GM23338 (cell line): ENCODE data around the gene DNAH17. TPM values are rescaled to one million over a fixed set of nuclear protein-coding genes. Genes with fewer than 3 reads are reported as not detected.

Experiments used
- ATAC-seq: fragments of 200-7000 bp; cut with Tn5 transposase; 3 replicates; pipeline ENCODE4 v1.9.1; 2020
- DNase-seq: peaks from one replicate; pipeline ENCODE4 v3.0.0-alpha.2; 2015; ENCODE audit warnings: low spot score
- H2AFZ ChIP-seq: fragments of 200-600 bp; sonication (generic); 2 replicates; pipeline ENCODE4 v1.8.0; 2016; ENCODE audit warnings: antibody characterized with exemption, mild to moderate bottlenecking, moderate library complexity
- H3F3A ChIP-seq: fragments of 200-600 bp; sonication (generic); replicated peaks from 2 replicates; pipeline ENCODE4 v1.8.0; 2017; ENCODE audit warnings: antibody characterized with exemption, mixed run types, low read depth
- H3K27ac ChIP-seq: fragments of 200-600 bp; sonication (generic); 2 replicates; pipeline ENCODE4 v1.6.1; 2016; ENCODE audit warnings: low read depth
- H3K27me3 ChIP-seq: fragments of 200-600 bp; sonication (generic); 2 replicates; pipeline ENCODE4 v1.8.0; 2016; ENCODE audit warnings: mild to moderate bottlenecking, mixed run types, moderate library complexity; ENCODE audit not compliant: insufficient read depth
- H3K36me3 ChIP-seq: fragments of 200-600 bp; sonication (generic); 2 replicates; pipeline ENCODE4 v1.8.0; 2016; ENCODE audit warnings: mild to moderate bottlenecking; ENCODE audit not compliant: insufficient read depth
- H3K4me1 ChIP-seq: fragments of 200-600 bp; sonication (generic); 2 replicates; pipeline ENCODE4 v1.8.0; 2016; ENCODE audit warnings: mild to moderate bottlenecking, moderate library complexity; ENCODE audit not compliant: insufficient read depth
- H3K4me2 ChIP-seq: fragments of 200-600 bp; sonication (generic); 2 replicates; pipeline ENCODE4 v1.7.1; 2017; ENCODE audit warnings: mixed run types
- H3K4me3 ChIP-seq: fragments of 200-600 bp; sonication (generic); 2 replicates; pipeline ENCODE4 v1.6.1; 2016; ENCODE audit warnings: mixed run types
- H3K79me2 ChIP-seq: fragments of 200-600 bp; sonication (generic); replicated peaks from 2 replicates; pipeline ENCODE4 v1.8.0; 2017; ENCODE audit warnings: mild to moderate bottlenecking; ENCODE audit not compliant: insufficient read depth
- H3K9me2 ChIP-seq: fragments of 200-600 bp; sonication (generic); 2 replicates; pipeline ENCODE4 v1.8.0; 2017; ENCODE audit not compliant: insufficient read depth
- H4K20me1 ChIP-seq: fragments of 200-600 bp; sonication (generic); replicated peaks from 2 replicates; pipeline ENCODE4 v1.8.0; 2017; ENCODE audit warnings: mild to moderate bottlenecking; ENCODE audit not compliant: insufficient read depth
- H3K27ac Mint-ChIP-seq: 2 replicates; pipeline ENCODE4 v1.8.0; 2020; ENCODE audit warnings: inconsistent platforms, mild to moderate bottlenecking, moderate library complexity, mixed read lengths
- H3K27me3 Mint-ChIP-seq: 3 replicates; pipeline ENCODE4 v1.8.0; 2022; ENCODE audit warnings: low read depth, mild to moderate bottlenecking, moderate library complexity, mixed read lengths, inconsistent platforms; ENCODE audit not compliant: insufficient read depth, poor library complexity
- H3K36me3 Mint-ChIP-seq: 3 replicates; pipeline ENCODE4 v1.8.0; 2021; ENCODE audit warnings: low read depth, mild to moderate bottlenecking, inconsistent platforms, moderate library complexity, mixed read lengths
- H3K4me1 Mint-ChIP-seq: 3 replicates; pipeline ENCODE4 v1.8.0; 2020; ENCODE audit warnings: mild to moderate bottlenecking, inconsistent platforms, mixed read lengths
- H3K4me3 Mint-ChIP-seq: 3 replicates; pipeline ENCODE4 v1.8.0; 2021; ENCODE audit warnings: moderate library complexity, mild to moderate bottlenecking, inconsistent platforms, mixed read lengths
- H3K9me3 Mint-ChIP-seq: 3 replicates; pipeline ENCODE4 v1.8.0; 2020; ENCODE audit warnings: moderate library complexity, mild to moderate bottlenecking, inconsistent platforms, mixed read lengths
- CREB1 ChIP-seq: fragments of 250-450 bp; sonication (Bioruptor Pico); IDR thresholded peaks from 2 replicates; pipeline ENCODE4 v1.5.0; 2020; ENCODE audit warnings: low read depth, mild to moderate bottlenecking, moderate library complexity
- EZH2 ChIP-seq: fragments of 200-600 bp; sonication (generic); IDR thresholded peaks from one replicate; pipeline ENCODE4 v1.8.0; 2017; ENCODE audit warnings: antibody characterized with exemption, mild to moderate bottlenecking, low read depth; ENCODE audit not compliant: unreplicated experiment
- EZH2phosphoT487 ChIP-seq: fragments of 200-600 bp; sonication (generic); IDR thresholded peaks from one replicate; pipeline ENCODE4 v1.8.1; 2018; ENCODE audit warnings: antibody characterized with exemption; ENCODE audit not compliant: unreplicated experiment
- JUNB ChIP-seq: IDR thresholded peaks from one replicate; pipeline ENCODE4 v1.6.1; 2016; ENCODE audit warnings: antibody characterized with exemption; ENCODE audit not compliant: unreplicated experiment
- ZNF114 ChIP-seq: fragments of 250-450 bp; sonication (Bioruptor Pico); IDR thresholded peaks from 2 replicates; pipeline ENCODE4 v1.5.0; 2020; ENCODE audit warnings: mild to moderate bottlenecking, moderate library complexity
- ZNF331 ChIP-seq: fragments of 250-450 bp; sonication (Bioruptor Pico); IDR thresholded peaks from 2 replicates; pipeline ENCODE4 v1.5.0; 2020; ENCODE audit warnings: low read depth, mild to moderate bottlenecking, moderate library complexity
- polyA plus RNA-seq: library from polyadenylated mRNA; unstranded; fragments of >200 nt; fragmentation: Nextera tagmentation; extraction: Ambion mirVana; gene quantifications from 2 replicates; pipeline ENCODE4 v1.2.1, GENCODE V29; 2016
- total RNA-seq: library from RNA; depleted of rRNA; stranded (reverse); fragments of >200 nt; shearing (Covaris generic); gene quantifications from 2 replicates; pipeline ENCODE4 v1.2.3, GENCODE V29; 2014
- TF ChIP-seq, protein P1 (sequence below): fragments of 250-450 bp; sonication (Bioruptor Pico); IDR thresholded peaks from 2 replicates; pipeline ENCODE4 v1.5.0; 2020; ENCODE audit warnings: mild to moderate bottlenecking, moderate library complexity
- TF ChIP-seq, protein P2 (sequence below), 2 experiments: fragments of 200-600 bp in 1 of 2; sonication (generic) in 1 of 2; conservative IDR thresholded peaks; 2 replicates each; pipeline versions ENCODE4 v1.5.1 to v1.6.1; 2016 to 2017; ENCODE audit warnings: antibody characterized with exemption in 2 of 2, low read depth in 2 of 2, mild to moderate bottlenecking in 2 of 2, moderate library complexity in 1 of 2
- TF ChIP-seq, protein P3 (sequence below): IDR thresholded peaks from one replicate; pipeline ENCODE4 v1.6.1; 2018; ENCODE audit warnings: antibody characterized with exemption; ENCODE audit not compliant: unreplicated experiment

The DNAH17 gene
- total and polyA plus RNA-seq, 2 experiments from 2014 or later: 0.59 to 2.0 TPM

DNA sequence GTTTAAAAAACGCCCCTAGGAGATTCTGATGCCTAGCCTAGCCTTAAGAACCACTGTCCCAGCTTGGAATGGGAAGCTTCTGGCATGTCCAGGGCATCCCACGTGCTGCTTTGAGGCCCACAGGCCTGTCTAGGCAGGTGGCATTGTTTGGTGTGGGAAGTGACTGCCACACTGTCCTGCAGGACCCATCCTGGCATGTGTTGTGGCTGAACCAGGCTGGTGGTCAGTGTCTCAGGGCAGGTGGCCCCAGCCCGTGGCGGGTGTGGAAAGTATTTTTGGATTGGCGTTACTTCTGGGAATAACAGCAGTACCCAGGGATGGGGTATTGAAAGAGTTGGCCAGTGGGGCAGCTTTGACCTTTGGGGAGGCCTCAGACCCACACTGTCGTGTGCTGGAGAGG lies 170.8 kb downstream of the DNAH17 start:
- Histone ChIP-seq H3F3A (0 out of 2 replicates have a peak, but pooled peaks cover 8% of the 10 kb centered on the region), H3K4me2 (no peak overlapping the region), H3K27me3 (no peaks in the 10 kb centered on the region), H3K4me3 (no peak overlapping the region), H3K79me2 (peaks cover 76% of the 10 kb centered on the region), H3K36me3 (peaks cover 18% of the 10 kb centered on the region), H3K4me1 (0 out of 2 replicates have a peak, but pooled peaks cover 3% of the 10 kb centered on the region), H2AFZ (no peak overlapping the region), H3K9me2 (no peaks in the 10 kb centered on the region), H4K20me1 (peaks cover 20% of the 10 kb centered on the region), H3K27ac (no peak overlapping the region)
- DNase-seq: no peak
- TF ChIP-seq, protein P1, sequence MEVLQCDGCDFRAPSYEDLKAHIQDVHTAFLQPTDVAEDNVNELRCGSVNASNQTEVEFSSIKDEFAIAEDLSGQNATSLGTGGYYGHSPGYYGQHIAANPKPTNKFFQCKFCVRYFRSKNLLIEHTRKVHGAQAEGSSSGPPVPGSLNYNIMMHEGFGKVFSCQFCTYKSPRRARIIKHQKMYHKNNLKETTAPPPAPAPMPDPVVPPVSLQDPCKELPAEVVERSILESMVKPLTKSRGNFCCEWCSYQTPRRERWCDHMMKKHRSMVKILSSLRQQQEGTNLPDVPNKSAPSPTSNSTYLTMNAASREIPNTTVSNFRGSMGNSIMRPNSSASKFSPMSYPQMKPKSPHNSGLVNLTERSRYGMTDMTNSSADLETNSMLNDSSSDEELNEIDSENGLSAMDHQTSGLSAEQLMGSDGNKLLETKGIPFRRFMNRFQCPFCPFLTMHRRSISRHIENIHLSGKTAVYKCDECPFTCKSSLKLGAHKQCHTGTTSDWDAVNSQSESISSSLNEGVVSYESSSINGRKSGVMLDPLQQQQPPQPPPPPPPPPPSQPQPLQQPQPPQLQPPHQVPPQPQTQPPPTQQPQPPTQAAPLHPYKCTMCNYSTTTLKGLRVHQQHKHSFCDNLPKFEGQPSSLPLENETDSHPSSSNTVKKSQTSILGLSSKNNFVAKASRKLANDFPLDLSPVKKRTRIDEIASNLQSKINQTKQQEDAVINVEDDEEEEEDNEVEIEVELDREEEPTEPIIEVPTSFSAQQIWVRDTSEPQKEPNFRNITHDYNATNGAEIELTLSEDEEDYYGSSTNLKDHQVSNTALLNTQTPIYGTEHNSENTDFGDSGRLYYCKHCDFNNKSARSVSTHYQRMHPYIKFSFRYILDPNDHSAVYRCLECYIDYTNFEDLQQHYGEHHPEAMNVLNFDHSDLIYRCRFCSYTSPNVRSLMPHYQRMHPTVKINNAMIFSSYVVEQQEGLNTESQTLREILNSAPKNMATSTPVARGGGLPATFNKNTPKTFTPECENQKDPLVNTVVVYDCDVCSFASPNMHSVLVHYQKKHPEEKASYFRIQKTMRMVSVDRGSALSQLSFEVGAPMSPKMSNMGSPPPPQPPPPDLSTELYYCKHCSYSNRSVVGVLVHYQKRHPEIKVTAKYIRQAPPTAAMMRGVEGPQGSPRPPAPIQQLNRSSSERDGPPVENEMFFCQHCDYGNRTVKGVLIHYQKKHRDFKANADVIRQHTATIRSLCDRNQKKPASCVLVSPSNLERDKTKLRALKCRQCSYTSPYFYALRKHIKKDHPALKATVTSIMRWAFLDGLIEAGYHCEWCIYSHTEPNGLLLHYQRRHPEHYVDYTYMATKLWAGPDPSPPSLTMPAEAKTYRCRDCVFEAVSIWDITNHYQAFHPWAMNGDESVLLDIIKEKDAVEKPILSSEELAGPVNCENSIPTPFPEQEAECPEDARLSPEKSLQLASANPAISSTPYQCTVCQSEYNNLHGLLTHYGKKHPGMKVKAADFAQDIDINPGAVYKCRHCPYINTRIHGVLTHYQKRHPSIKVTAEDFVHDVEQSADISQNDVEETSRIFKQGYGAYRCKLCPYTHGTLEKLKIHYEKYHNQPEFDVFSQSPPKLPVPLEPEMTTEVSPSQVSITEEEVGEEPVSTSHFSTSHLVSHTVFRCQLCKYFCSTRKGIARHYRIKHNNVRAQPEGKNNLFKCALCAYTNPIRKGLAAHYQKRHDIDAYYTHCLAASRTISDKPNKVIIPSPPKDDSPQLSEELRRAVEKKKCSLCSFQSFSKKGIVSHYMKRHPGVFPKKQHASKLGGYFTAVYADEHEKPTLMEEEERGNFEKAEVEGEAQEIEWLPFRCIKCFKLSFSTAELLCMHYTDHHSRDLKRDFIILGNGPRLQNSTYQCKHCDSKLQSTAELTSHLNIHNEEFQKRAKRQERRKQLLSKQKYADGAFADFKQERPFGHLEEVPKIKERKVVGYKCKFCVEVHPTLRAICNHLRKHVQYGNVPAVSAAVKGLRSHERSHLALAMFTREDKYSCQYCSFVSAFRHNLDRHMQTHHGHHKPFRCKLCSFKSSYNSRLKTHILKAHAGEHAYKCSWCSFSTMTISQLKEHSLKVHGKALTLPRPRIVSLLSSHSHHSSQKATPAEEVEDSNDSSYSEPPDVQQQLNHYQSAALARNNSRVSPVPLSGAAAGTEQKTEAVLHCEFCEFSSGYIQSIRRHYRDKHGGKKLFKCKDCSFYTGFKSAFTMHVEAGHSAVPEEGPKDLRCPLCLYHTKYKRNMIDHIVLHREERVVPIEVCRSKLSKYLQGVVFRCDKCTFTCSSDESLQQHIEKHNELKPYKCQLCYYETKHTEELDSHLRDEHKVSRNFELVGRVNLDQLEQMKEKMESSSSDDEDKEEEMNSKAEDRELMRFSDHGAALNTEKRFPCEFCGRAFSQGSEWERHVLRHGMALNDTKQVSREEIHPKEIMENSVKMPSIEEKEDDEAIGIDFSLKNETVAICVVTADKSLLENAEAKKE (CRISPR knock-in tag): no peak
- TF ChIP-seq EZH2phosphoT487 (no peak), EZH2 (no peak), CREB1 (no peak), JUNB (no peak), ZNF114 (CRISPR knock-in tag) (no peak), ZNF331 (no peak)
- TF ChIP-seq, protein P2, sequence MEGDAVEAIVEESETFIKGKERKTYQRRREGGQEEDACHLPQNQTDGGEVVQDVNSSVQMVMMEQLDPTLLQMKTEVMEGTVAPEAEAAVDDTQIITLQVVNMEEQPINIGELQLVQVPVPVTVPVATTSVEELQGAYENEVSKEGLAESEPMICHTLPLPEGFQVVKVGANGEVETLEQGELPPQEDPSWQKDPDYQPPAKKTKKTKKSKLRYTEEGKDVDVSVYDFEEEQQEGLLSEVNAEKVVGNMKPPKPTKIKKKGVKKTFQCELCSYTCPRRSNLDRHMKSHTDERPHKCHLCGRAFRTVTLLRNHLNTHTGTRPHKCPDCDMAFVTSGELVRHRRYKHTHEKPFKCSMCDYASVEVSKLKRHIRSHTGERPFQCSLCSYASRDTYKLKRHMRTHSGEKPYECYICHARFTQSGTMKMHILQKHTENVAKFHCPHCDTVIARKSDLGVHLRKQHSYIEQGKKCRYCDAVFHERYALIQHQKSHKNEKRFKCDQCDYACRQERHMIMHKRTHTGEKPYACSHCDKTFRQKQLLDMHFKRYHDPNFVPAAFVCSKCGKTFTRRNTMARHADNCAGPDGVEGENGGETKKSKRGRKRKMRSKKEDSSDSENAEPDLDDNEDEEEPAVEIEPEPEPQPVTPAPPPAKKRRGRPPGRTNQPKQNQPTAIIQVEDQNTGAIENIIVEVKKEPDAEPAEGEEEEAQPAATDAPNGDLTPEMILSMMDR (conservative IDR thresholded peaks at IDR 0.05; ENCODE audit: low read depth in 2 of 2): no peak
- TF ChIP-seq, protein P3, sequence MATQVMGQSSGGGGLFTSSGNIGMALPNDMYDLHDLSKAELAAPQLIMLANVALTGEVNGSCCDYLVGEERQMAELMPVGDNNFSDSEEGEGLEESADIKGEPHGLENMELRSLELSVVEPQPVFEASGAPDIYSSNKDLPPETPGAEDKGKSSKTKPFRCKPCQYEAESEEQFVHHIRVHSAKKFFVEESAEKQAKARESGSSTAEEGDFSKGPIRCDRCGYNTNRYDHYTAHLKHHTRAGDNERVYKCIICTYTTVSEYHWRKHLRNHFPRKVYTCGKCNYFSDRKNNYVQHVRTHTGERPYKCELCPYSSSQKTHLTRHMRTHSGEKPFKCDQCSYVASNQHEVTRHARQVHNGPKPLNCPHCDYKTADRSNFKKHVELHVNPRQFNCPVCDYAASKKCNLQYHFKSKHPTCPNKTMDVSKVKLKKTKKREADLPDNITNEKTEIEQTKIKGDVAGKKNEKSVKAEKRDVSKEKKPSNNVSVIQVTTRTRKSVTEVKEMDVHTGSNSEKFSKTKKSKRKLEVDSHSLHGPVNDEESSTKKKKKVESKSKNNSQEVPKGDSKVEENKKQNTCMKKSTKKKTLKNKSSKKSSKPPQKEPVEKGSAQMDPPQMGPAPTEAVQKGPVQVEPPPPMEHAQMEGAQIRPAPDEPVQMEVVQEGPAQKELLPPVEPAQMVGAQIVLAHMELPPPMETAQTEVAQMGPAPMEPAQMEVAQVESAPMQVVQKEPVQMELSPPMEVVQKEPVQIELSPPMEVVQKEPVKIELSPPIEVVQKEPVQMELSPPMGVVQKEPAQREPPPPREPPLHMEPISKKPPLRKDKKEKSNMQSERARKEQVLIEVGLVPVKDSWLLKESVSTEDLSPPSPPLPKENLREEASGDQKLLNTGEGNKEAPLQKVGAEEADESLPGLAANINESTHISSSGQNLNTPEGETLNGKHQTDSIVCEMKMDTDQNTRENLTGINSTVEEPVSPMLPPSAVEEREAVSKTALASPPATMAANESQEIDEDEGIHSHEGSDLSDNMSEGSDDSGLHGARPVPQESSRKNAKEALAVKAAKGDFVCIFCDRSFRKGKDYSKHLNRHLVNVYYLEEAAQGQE: no peak
- Mint-ChIP-seq H3K4me3 (no peak overlapping the region), H3K9me3 (no peaks in the 10 kb centered on the region), H3K4me1 (peaks cover 22% of the 10 kb centered on the region), H3K36me3 (peaks cover 49% of the 10 kb centered on the region), H3K27me3 (peaks cover 17% of the 10 kb centered on the region), H3K27ac (no peak overlapping the region)
- no peak for ATAC-seq
